HUES6 (cell line): ENCODE measurements around the gene NMRK2.
"Not testable (repeated sequence)": the region's sequence is repeated elsewhere in the genome, so short reads cannot be mapped to it uniquely, and the experiment has no call there.

Source experiments
- H3K27ac ChIP-seq: 2 replicates; pipeline ENCODE4 v1.7.0; 2013; ENCODE audit warnings: low read depth, mild to moderate bottlenecking, low read length, inconsistent platforms
- H3K27me3 ChIP-seq: 2 replicates; pipeline ENCODE4 v1.6.1; 2013; ENCODE audit warnings: low read length; ENCODE audit not compliant: control insufficient read depth, insufficient read depth
- H3K36me3 ChIP-seq: 2 replicates; pipeline ENCODE4 v1.6.1; 2013; ENCODE audit warnings: low read length; ENCODE audit not compliant: control insufficient read depth, insufficient read depth
- H3K4me1 ChIP-seq: 2 replicates; pipeline ENCODE4 v1.6.1; 2013; ENCODE audit warnings: low read length; ENCODE audit not compliant: control insufficient read depth, insufficient read depth
- H3K4me3 ChIP-seq: 2 replicates; pipeline ENCODE4 v1.5.1; 2013; ENCODE audit warnings: low read depth, low read length
- H3K9ac ChIP-seq: one replicate; pipeline ENCODE4 v1.6.1; 2013; ENCODE audit warnings: mild to moderate bottlenecking, low read length
- H3K9me3 ChIP-seq: 2 replicates; pipeline ENCODE4 v1.6.1; 2013; ENCODE audit warnings: low read depth, low read length; ENCODE audit not compliant: control insufficient read depth, insufficient read depth

Gene NMRK2

DNA sequence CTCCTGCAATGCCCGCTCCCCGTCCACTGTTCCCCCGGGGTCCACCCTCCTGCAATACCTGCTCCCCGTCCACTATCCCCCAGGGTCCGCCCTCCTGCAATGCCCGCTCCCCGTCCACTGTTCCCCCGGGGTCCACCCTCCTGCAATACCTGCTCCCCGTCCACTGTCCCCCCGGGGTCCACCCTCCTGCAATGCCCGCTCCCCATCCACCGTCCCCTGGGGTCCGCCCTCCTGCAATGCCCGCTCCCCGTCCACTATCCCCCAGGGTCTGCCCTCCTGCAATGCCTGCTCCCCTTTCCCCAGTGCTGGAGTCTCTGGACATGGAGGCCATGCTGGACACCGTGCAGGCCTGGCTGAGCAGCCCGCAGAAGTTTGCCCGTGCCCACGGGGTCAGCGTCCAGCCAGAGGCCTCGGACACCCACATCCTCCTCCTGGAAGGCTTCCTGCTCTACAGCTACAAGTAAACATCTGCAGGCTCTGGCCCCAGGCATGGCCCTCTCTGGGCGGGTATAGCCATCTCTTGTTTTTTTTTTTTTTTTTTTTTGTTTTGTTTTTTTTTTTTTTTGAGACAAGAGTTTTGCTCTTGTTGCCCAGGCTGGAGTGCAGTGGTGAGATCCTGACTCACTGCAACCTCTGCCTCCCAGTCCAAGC is 5.6 kb downstream of the NMRK2 start:
- not testable (repeated sequence) for H3K4me1 ChIP-seq, H3K9ac ChIP-seq, H3K27ac ChIP-seq, H3K27me3 ChIP-seq, H3K4me3 ChIP-seq, H3K9me3 ChIP-seq
- peaks cover 31% of the 10 kb centered on the region for H3K36me3 ChIP-seq

DNA sequence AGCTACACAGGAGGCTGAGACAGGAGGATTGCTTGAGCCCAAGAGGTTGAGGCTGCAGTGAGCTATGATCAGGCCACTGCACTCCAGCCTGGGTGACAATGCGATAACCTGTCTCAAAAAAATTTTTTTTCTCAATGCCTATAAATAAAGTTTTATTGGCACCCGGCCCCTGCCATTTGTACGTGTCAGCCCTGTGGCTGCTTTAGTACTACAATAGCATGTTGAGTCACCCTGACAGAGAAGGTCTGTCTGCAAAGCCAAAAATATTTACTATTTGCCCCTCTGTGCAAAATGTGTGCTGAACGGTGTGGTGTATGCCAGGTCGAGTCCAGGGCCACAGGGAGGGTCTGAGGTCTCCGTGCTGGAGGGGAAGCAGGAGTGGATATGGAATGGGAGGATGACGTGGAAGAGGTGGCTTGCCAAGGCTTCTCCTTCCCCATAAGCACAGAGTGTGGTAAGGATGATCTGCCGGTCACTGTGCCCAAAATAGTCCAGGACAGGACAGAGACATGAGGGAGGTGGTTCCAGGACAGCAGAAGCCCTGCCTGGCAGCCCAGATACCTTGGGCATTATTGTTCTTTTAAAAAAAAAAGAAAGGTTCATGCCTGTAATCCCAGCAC is 10.0 kb downstream of the NMRK2 start:
- H3K27ac ChIP-seq: no peak overlapping the region
- H3K9me3 ChIP-seq: no peaks in the 10 kb centered on the region
- no peaks in the 10 kb centered on the region for H3K27me3 ChIP-seq
- no peak overlapping the region for H3K4me3 ChIP-seq
- no peaks in the 10 kb centered on the region for H3K4me1 ChIP-seq
- H3K36me3 ChIP-seq: peaks cover 40% of the 10 kb centered on the region
- no peak overlapping the region for H3K9ac ChIP-seq

DNA sequence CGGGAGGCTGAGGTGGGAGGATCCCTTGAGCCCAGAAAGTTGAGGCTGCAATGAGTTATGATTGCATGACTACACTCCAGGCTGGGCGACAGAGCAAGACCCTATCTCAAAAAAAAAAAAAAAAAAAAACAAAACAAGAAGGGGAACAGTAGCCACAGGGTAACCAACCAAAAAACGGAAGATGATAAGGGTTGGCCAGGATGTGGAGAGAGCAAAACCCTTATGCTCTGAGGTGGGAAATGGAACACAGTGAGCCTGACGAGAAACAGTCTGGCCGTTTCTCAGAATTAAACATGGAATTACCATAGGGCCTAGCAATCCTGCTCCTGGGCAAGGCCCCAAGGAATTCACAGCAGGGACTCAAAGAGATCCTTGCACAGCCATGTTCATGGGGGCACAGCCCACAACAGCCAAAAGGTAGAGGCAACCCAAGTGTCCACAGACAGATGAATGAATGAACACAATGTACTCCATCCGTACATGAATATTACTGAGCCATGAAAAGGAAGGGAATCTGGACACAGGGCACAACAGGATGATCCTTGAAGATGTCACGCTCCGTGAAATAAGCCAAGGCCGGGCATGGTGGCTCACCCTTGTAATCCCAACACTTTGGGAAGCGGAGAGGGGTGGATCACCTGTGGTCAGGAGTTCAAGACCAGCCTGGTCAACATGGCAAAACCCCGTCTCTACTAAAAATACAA is 11.3 kb downstream of the NMRK2 start:
- H3K4me1 ChIP-seq: no peaks in the 10 kb centered on the region
- H3K27ac ChIP-seq: no peak overlapping the region
- H3K9ac ChIP-seq: no peak overlapping the region
- H3K27me3 ChIP-seq: no peaks in the 10 kb centered on the region
- H3K4me3 ChIP-seq: no peak overlapping the region
- peaks cover 36% of the 10 kb centered on the region for H3K36me3 ChIP-seq
- no peaks in the 10 kb centered on the region for H3K9me3 ChIP-seq

DNA sequence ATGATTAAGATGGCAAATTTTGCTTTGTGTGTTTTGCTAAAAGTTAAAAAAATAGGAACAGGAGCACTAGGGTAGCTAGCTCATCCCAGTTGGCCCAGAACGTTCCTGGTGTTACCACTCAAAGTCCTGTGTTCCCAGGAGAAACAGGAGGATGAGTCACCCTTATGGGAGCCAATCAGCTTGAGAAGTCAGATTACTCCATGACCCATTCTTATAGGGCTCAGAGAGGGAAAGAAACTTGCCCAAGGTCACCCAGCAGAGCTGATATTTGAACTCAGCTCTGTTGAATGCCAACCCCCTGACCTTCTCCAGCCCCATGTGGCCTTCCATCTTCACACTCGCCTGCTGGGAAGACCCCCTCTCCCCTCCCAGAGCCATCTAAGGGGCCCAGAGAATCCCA is 13.0 kb downstream of the NMRK2 start:
- H3K4me1 ChIP-seq: no peaks in the 10 kb centered on the region; the same call in 1 of the 2 replicates
- H3K9ac ChIP-seq: no peak overlapping the region
- no peak overlapping the region for H3K4me3 ChIP-seq
- H3K27me3 ChIP-seq: no peaks in the 10 kb centered on the region
- no peaks in the 10 kb centered on the region for H3K9me3 ChIP-seq
- no peak overlapping the region for H3K27ac ChIP-seq
- peaks cover 30% of the 10 kb centered on the region for H3K36me3 ChIP-seq

DNA sequence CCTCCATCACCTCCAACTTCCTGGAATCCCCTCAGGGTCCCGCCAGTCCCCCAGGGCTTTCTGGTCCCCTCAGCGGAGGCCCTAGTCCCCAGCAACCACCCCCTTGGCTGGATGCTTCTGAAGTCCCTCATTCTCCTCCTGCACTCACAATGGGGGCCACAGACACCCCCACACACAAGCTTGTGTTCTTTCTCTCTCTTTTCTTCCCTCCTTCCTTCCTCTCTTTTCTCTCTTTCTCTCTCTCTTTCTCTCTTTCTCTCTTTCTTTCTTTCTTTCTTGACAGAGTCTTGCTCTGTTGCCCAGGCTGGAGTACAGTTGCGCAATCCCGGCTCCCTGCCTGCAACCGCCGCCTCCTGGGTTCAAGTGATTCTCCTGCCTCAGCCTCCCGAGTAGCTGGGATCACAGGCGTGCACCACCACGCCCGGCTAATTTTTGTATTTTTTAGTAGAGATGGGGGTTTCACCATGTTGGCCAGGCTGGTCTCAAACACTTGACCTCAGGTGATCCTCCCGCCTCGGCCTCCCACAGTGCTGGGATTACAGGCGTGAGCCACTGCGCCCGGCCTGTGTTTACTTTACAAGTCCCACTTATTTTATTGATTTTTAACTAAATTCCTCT is 14.6 kb downstream of the NMRK2 start:
- H3K36me3 ChIP-seq: peaks cover 21% of the 10 kb centered on the region
- not testable (repeated sequence) for H3K4me1 ChIP-seq, H3K27ac ChIP-seq, H3K4me3 ChIP-seq, H3K27me3 ChIP-seq, H3K9ac ChIP-seq, H3K9me3 ChIP-seq

DNA sequence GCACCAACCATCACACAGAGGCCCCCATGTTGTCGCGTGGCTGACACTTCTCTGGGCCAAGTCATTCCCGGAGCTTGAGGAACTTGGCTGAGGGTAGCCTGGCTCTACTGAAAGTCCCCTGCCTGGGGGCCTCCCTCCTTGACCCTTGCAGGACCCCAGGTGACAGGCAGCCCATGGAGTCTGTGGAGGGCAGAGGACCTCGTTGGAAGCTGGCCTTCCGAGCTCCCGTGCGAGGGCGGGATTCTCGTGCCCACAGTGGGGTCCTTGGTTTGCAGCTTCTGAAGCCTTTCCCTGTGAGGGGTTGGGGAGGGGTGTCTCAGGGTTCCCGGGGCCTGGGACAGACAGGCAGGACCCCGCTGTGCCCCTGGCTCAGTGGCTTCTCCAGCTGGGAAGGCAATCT is 16.4 kb downstream of the NMRK2 start:
- Histone ChIP-seq H3K9ac (no peak overlapping the region), H3K9me3 (no peaks in the 10 kb centered on the region), H3K4me1 (peaks cover 4% of the 10 kb centered on the region; the same call in 1 of the 2 replicates), H3K4me3 (no peak overlapping the region), H3K27me3 (no peaks in the 10 kb centered on the region), H3K36me3 (peaks cover 10% of the 10 kb centered on the region), H3K27ac (no peak overlapping the region)

DNA sequence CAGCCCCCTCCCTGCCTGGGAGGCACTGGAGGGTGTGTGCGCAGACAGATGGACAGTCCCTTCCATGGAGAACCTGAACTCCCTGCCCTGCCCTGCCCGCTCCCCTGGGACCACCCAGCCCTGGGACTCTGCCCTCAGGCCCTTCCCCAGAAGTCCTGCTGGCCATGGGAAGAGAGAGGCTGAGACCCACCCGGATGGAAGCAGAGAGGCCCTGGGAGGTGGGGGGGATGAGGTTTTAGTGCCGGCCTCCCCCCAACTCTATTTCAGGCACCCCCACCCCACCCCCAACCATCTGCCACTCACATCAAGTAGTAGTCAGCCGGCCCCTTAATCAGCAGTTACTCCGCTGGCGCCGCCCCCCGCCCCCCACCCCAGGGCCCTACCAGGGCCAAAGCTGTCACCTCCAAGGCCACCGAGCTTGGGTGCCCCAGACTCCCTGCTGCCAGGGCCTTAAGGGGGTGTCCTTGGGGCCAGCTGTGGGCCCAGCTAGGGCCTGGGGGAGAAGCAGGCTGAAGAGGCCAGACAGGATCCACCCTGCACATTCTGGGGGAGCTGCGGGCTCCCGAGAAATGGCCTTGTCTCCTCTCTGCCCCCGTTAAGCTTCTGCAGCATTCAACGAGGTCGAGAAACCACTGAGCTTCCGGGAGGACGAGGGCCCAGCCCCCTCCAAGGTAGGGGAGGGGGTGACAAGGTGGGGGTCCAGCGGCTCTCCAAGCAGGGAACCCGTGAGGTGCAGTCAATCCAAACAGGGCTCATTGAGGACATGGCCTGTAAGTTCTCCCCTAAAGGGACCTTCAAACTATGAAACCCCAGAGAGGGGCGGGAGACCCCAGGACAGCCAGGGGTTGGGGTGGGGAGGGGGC is 17.4 kb downstream of the NMRK2 start:
- Histone ChIP-seq H3K9ac (no peak overlapping the region), H3K4me1 (peaks cover 4% of the 10 kb centered on the region; the same call in 1 of the 2 replicates), H3K27ac (no peak overlapping the region), H3K27me3 (no peaks in the 10 kb centered on the region), H3K36me3 (0 out of 2 replicates have a peak, but pooled peaks cover 8% of the 10 kb centered on the region), H3K9me3 (no peaks in the 10 kb centered on the region), H3K4me3 (no peak overlapping the region)

DNA sequence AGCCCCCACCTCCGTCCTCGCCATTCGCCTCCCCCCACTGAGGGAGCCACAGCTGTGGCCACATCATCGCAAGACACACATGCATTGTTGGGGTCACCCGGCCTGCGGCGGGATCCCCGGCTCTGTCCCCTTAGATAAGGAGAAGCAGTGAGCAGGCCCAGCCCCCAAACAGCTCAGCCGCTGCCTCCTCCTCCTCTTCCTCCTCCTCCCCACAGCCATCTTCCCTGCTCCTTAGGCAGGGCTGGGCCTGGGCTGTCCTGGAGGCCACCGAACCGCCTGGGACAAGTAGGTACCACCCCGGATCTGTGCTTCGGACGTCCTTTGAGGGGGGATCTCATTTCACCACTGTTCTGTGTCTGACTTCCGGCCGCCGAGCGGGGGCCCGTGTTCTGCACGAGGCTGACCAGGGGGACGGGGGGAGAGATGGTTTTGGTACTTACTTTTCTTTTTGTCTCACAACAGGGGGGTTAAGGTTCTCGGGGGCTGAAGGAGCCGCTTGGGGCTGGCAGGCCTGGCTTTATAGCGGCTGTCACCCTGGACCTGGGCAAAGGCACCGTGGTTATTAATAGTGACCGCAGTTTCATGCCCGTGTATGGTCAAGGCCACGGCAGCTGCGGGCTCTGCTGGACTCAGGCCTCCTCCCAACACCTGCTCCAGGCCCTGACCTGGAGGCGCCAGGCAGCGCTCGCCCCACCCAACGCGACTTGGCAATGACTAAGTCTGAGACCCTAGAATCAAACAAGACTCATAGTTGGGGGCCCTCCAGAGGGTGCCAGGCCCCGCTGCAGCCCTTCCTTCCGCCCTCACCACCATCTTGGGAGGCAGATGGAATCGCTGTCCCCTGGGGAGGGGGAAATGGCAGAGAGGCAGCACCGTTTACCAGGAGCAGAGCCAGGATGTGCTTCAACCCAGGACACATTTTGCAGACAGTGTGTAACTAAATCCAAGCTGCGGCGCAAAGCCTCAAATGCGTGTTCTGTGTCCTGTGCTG is 18.3 kb downstream of the NMRK2 start:
- H3K9ac ChIP-seq: no peak overlapping the region
- H3K27ac ChIP-seq: no peak overlapping the region
- H3K36me3 ChIP-seq: peaks cover 10% of the 10 kb centered on the region; the same call in 1 of the 2 replicates
- no peaks in the 10 kb centered on the region for H3K27me3 ChIP-seq
- no peaks in the 10 kb centered on the region for H3K9me3 ChIP-seq
- peaks cover 4% of the 10 kb centered on the region; the same call in 1 of the 2 replicates for H3K4me1 ChIP-seq
- no peak overlapping the region for H3K4me3 ChIP-seq

DNA sequence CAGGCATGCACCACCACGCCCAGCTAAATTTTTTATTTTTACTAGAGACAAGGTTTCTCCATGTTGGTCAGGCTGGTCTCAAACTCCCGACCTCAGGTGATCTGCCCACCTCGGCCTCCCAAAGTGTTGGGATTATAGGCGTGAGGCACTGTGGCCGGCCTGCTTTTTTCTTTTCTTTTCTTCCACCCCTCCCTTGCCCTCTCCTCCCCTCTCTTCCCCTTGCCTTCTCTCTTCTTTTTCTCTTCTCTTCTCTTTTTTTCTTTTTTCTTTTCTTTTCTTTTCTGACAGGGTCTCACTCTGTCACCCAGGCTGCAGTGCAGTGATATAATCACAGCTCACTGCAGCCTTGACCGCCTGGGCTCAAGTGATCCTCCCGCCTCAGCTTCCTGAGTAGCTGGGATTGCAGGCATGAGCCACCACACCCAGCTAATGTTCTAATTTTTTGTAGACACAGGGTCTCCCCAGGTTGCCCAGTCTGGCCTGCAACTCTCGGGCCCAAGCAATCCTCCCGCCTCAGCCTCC is 19.9 kb downstream of the NMRK2 start:
- H3K27me3 ChIP-seq, H3K4me1 ChIP-seq, H3K4me3 ChIP-seq, H3K9me3 ChIP-seq, H3K9ac ChIP-seq, H3K27ac ChIP-seq: not testable (repeated sequence)
- H3K36me3 ChIP-seq: peaks cover 16% of the 10 kb centered on the region
